ENCODE results near the gene KMO.

Gene KMO

GRCh38 chr1:241590719-241591118 is 58.5 kb downstream of the KMO start:
- Histone ChIP-seq H3K79me2 (ENCODE audit: control insufficient read depth, low read length) (no peaks in the 10 kb centered on the region), H3K4me2 (ENCODE audit: low read length) (no peak overlapping the region), H3K27me3 (ENCODE audit: control insufficient read depth, low read length) (no peaks in the 10 kb centered on the region), H3K27ac (ENCODE audit: low read depth, low read length) (no peak overlapping the region), H4K20me1 (ENCODE audit: control insufficient read depth, insufficient read depth, low read depth, low read length) (no peaks in the 10 kb centered on the region), H3K4me3 (ENCODE audit: low read length) (no peak overlapping the region), H3F3A (ENCODE audit: control insufficient read depth, insufficient read depth) (no peaks in the 10 kb centered on the region), H3K9me2 (replicated peaks; ENCODE audit: control insufficient read depth, low read length) (no peaks in the 10 kb centered on the region), H3K36me3 (ENCODE audit: control insufficient read depth, low read length) (peaks cover 8% of the 10 kb centered on the region), H3K9me3 (ENCODE audit: control insufficient read depth, insufficient read depth, low read length) (no peaks in the 10 kb centered on the region), H3K4me1 (ENCODE audit: control insufficient read depth, low read length) (no peaks in the 10 kb centered on the region; the same call in 1 of the 2 replicates)
- no peak for TF ChIP-seq EZH2phosphoT487 (IDR thresholded peaks at IDR 0.05; ENCODE audit: borderline replicate concordance, low read length)
- TF ChIP-seq, protein P1, sequence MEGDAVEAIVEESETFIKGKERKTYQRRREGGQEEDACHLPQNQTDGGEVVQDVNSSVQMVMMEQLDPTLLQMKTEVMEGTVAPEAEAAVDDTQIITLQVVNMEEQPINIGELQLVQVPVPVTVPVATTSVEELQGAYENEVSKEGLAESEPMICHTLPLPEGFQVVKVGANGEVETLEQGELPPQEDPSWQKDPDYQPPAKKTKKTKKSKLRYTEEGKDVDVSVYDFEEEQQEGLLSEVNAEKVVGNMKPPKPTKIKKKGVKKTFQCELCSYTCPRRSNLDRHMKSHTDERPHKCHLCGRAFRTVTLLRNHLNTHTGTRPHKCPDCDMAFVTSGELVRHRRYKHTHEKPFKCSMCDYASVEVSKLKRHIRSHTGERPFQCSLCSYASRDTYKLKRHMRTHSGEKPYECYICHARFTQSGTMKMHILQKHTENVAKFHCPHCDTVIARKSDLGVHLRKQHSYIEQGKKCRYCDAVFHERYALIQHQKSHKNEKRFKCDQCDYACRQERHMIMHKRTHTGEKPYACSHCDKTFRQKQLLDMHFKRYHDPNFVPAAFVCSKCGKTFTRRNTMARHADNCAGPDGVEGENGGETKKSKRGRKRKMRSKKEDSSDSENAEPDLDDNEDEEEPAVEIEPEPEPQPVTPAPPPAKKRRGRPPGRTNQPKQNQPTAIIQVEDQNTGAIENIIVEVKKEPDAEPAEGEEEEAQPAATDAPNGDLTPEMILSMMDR (IDR thresholded peaks at IDR 0.05; ENCODE audit: low read depth, low read length, poor library complexity, severe bottlenecking) = no peak

DNA sequence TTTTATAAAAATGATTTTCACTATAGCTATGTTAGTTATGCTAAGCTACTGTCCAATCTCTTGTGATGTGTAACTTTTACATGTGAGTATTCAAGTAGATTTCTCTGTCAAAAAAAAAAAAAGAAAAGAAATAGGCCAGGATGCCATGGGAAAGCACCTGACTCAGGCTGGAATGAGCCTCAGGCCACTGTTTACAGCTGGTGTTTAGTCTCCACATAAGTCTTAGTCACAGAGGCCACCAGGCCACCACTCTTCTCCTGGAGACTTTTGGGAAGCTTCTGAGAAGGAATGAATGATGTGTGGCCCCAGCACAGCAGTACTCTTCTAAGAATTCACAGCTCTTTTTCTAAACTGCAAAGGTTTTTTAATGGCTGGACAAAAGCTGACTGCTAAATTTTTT is 59.1 kb downstream of the KMO start:
- H3K27ac ChIP-seq (ENCODE audit: low read depth, low read length) = no peak overlapping the region
- no peaks in the 10 kb centered on the region for H4K20me1 ChIP-seq (ENCODE audit: control insufficient read depth, insufficient read depth, low read depth, low read length)
- no peaks in the 10 kb centered on the region for H3K9me2 ChIP-seq (replicated peaks; ENCODE audit: control insufficient read depth, low read length)
- peaks cover 8% of the 10 kb centered on the region for H3K36me3 ChIP-seq (ENCODE audit: control insufficient read depth, low read length)
- no peaks in the 10 kb centered on the region for H3K27me3 ChIP-seq (ENCODE audit: control insufficient read depth, low read length)
- H3K79me2 ChIP-seq (ENCODE audit: control insufficient read depth, low read length) = no peaks in the 10 kb centered on the region
- H3F3A ChIP-seq (ENCODE audit: control insufficient read depth, insufficient read depth) = no peaks in the 10 kb centered on the region
- H3K4me3 ChIP-seq (ENCODE audit: low read length) = no peak overlapping the region
- no peaks in the 10 kb centered on the region for H3K9me3 ChIP-seq (ENCODE audit: control insufficient read depth, insufficient read depth, low read length)
- no peak for TF ChIP-seq EZH2phosphoT487 (IDR thresholded peaks at IDR 0.05; ENCODE audit: borderline replicate concordance, low read length)
- TF ChIP-seq, protein P1 (IDR thresholded peaks at IDR 0.05; ENCODE audit: low read depth, low read length, poor library complexity, severe bottlenecking) = no peak
- H3K4me1 ChIP-seq (ENCODE audit: control insufficient read depth, low read length) = peaks cover 6% of the 10 kb centered on the region
- no peak overlapping the region for H3K4me2 ChIP-seq (ENCODE audit: low read length)

- Histone ChIP-seq H3F3A (ENCODE audit: control insufficient read depth, insufficient read depth) (no peaks in the 10 kb centered on the region), H3K4me1 (ENCODE audit: control insufficient read depth, low read length) (peaks cover 10% of the 10 kb centered on the region), H3K4me3 (ENCODE audit: low read length) (no peak overlapping the region), H3K9me2 (replicated peaks; ENCODE audit: control insufficient read depth, low read length) (no peaks in the 10 kb centered on the region), H3K27me3 (ENCODE audit: control insufficient read depth, low read length) (no peaks in the 10 kb centered on the region), H3K27ac (ENCODE audit: low read depth, low read length) (no peak overlapping the region), H3K9me3 (ENCODE audit: control insufficient read depth, insufficient read depth, low read length) (no peaks in the 10 kb centered on the region), H3K79me2 (ENCODE audit: control insufficient read depth, low read length) (no peaks in the 10 kb centered on the region), H4K20me1 (ENCODE audit: control insufficient read depth, insufficient read depth, low read depth, low read length) (no peaks in the 10 kb centered on the region), H3K4me2 (ENCODE audit: low read length) (no peak overlapping the region), H3K36me3 (ENCODE audit: control insufficient read depth, low read length) (peaks cover 7% of the 10 kb centered on the region)
- TF ChIP-seq EZH2phosphoT487 (IDR thresholded peaks at IDR 0.05; ENCODE audit: borderline replicate concordance, low read length) = no peak
- TF ChIP-seq, protein P1 (IDR thresholded peaks at IDR 0.05; ENCODE audit: low read depth, low read length, poor library complexity, severe bottlenecking) = no peak
Observed at GRCh38 chr1:241591736-241592135, 59.6 kb downstream of the KMO start.
